NCI-H1694 (cell line): ENCODE results near the gene LPGAT1.
"Not testable (repeated sequence)": the region's sequence is repeated elsewhere in the genome, so short reads cannot be mapped to it uniquely, and the experiment has no call there.

Source experiments
- DNase-seq: peaks from one replicate; lab custom pipeline; 2025; lab: John Stamatoyannopoulos, UW

LPGAT1 gene

GRCh38 chr1:211735208-211736170 is 95.1 kb downstream of the LPGAT1 start:
- no peak for DNase-seq

GRCh38 chr1:211734791-211735190 is 95.8 kb downstream of the LPGAT1 start:
- DNase-seq = no peak

GRCh38 chr1:211734359-211734758 is 96.2 kb downstream of the LPGAT1 start:
- DNase-seq = no peak

GRCh38 chr1:211732293-211732980 is 98.1 kb downstream of the LPGAT1 start:
- DNase-seq = no peak

- DNase-seq = no peak
Observed at GRCh38 chr1:211731456-211732292, 98.9 kb downstream of the LPGAT1 start.

- DNase-seq = no peak
Observed at GRCh38 chr1:211730347-211730746, 100.2 kb downstream of the LPGAT1 start.

GRCh38 chr1:211729238-211729637 is 101.3 kb downstream of the LPGAT1 start:
- DNase-seq = no peak

GRCh38 chr1:211726467-211726995 is 104.0 kb downstream of the LPGAT1 start:
- no peak for DNase-seq

- no peak for DNase-seq
Observed at GRCh38 chr1:211724687-211725196, 105.8 kb downstream of the LPGAT1 start.

- DNase-seq = no peak
Observed at GRCh38 chr1:211723273-211723672, 107.3 kb downstream of the LPGAT1 start.

GRCh38 chr1:211722277-211723175 is 108.0 kb downstream of the LPGAT1 start:
- no peak for DNase-seq

GRCh38 chr1:211716555-211716954 is 114.0 kb downstream of the LPGAT1 start:
- not testable (repeated sequence) for DNase-seq

GRCh38 chr1:211715971-211716370 is 114.6 kb downstream of the LPGAT1 start:
- DNase-seq = no peak

- DNase-seq = no peak
Observed at GRCh38 chr1:211714154-211714553, 116.4 kb downstream of the LPGAT1 start.

- DNase-seq = no peak
Observed at GRCh38 chr1:211713231-211713630, 117.3 kb downstream of the LPGAT1 start.

GRCh38 chr1:211711315-211711705 is 119.3 kb downstream of the LPGAT1 start:
- DNase-seq = no peak

GRCh38 chr1:211710566-211711314 is 119.8 kb downstream of the LPGAT1 start:
- DNase-seq = no peak

GRCh38 chr1:211708926-211709325 is 121.6 kb downstream of the LPGAT1 start:
- DNase-seq = no peak

GRCh38 chr1:211708006-211708405 is 122.6 kb downstream of the LPGAT1 start:
- no peak for DNase-seq
